Measurements from ENCODE around the gene MED13L.
A peak's percentile ranks its signal among the peaks of the same experiment; 100 is the strongest.
"Not testable (repeated sequence)": the region's sequence is repeated elsewhere in the genome, so short reads cannot be mapped to it uniquely, and the experiment has no call there.

The MED13L gene

GRCh38 chr12:115976829-115977228, 300.7 kb downstream of the MED13L start:
- not testable (repeated sequence) for DNase-seq (ENCODE audit: low read depth, low spot score)

DNA sequence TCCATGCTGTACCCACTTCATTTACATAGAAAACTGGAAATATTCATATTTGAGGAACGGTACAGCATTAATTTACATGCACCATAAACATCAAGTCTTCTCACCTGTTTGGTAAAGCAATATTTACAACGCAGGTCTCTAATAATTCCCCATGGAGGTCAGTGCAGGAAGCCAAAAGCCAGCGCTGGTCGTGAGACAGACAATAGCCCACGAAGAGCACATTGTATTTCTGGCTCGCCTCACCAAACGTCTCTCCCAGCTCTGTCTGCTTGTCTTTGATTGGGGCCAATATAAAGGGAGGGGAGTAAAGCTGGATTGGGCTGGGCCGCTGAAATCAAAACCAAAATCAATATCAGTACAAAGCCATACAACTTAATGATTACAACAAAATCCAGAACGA, 302.1 kb downstream of the MED13L start:
- no peak for DNase-seq (ENCODE audit: low read depth, low spot score)

DNA sequence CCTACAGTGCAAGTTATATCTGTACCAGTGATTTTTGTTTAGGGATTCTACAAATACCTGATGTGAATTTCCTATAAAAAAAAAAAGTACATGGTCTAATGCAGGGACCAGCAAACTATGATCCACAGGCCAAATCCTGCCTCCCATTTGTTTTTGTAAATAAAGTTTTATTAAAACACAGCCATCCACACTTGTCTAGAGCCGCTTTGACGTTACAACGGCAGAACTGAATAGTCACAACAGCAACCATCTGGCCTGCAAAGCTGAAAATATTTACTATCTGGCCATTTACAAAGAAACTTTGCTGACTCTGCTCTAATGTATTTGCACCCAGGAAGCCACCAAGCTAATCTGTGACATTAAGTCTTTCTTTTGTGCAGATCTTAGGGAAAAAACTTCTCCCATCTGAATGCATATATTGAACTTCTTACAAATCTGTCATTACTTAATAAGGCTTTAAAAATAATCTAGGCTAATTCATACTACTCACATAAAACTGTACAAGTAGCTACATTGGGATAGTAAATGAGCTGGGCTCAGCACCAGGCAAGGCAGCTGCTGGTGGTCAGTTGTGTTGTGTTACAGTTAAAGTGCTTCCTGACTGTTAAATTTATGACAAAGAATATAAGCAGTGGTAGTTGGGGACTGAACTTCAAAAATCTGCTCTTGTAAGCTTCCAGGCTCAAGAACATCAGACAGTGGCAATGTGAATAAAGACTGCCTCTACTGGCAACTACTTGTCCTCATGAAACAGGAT, 303.3 kb downstream of the MED13L start:
- DNase-seq (ENCODE audit: low read depth, low spot score): no peak

GRCh38 chr12:115973066-115973465, 304.4 kb downstream of the MED13L start:
- no peak for DNase-seq (ENCODE audit: low read depth, low spot score)

DNA sequence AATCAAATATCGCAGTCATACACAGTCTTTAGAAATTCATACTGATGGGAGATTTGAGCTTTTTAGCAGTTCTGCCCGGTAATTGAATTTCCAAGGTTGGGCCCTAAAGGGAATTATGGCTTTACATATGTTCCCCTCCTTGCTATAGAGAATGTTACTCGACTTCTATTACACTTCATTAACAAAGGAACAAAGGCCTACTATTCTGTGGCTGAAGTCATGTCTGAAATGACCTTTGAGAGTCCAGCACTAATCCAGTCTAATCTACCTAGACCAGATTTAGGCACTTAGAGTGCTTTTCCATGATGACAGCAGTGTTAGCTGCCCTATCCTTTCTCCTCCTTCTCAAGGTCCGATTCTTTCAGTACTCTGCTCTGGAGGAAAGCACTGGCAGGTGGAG, 305.3 kb downstream of the MED13L start:
- DNase-seq (ENCODE audit: low read depth, low spot score): no peak

DNA sequence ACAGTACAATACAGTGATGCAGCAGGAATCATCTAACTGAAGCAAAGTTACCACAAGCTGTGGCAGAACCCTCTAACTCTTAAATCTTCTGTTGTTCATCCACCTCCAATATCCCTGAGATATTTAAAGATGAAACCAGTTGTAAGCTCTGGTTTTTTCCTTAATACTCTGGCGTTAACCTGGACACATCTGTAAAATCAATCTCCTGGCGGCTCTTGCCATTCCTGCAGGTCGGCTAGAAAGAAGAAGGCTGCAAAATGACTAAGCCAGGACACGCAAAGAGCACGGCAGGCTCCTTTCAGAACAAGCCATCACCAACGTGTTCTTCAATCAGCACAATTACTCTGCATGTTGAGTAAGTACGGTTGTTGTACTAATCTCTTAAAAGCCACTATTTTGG, 309.3 kb downstream of the MED13L start:
- no peak for DNase-seq (ENCODE audit: low read depth, low spot score)

DNA sequence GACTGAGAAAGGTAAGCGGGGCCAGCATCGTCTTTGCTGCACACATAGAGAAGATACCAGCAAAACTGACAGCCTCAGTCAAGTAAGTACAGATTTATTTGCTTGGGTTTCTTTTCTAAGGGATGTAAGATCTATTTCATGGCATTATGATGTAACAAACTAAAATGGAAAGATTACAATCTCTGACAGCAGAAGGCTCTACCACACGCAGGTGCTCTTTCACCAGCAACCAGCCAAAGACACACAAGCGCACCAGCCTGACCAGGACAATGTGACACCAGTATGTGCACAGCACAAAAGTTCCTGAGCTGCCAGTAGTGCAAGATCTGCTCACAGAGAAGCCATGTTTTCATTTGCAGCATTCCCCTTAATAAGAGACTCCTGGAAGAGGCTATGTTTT, 311.1 kb downstream of the MED13L start:
- DNase-seq (ENCODE audit: low read depth, low spot score): no peak

DNA sequence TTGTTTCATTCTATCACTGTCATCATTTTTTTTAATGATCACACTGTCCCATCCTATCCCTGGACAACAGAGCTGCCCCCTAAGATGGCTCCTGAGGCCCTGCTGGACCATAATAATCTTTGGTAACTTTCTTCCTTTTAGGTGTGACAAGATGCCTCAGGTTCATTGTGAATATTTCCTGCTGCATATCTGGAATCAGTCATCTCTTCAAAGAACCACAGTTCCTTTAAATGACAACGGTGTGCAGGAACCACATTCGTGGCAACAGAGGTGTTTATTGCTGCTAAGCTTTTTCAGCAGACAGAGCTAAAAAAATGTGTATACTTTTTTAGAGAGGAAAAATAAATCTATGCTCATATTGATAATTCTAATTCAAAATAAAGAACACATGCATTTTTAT, 312.9 kb downstream of the MED13L start:
- no peak for DNase-seq (ENCODE audit: low read depth, low spot score)

GRCh38 chr12:115964214-115964613, 313.3 kb downstream of the MED13L start:
- no peak for DNase-seq (ENCODE audit: low read depth, low spot score)

DNA sequence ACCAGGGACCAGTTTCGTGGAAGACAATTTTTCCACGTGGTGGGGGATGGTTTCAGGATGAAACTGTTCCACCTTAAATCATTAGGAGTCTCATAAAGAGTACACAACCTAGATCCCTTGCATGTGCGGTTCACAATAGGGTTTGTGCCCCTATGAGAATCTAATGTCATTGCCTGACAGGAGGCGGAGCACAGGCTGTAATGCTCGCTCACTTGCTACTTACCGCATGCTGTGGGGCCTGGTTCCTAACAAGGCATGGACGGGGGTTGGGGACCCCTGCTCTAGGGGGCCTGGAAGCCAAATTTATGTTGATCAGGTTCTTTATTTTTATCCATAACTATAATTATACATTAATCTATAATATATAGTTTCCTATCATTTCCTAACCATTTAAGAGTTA, 315.3 kb downstream of the MED13L start:
- peak; percentile 61 for DNase-seq (ENCODE audit: low read depth, low spot score)

DNA sequence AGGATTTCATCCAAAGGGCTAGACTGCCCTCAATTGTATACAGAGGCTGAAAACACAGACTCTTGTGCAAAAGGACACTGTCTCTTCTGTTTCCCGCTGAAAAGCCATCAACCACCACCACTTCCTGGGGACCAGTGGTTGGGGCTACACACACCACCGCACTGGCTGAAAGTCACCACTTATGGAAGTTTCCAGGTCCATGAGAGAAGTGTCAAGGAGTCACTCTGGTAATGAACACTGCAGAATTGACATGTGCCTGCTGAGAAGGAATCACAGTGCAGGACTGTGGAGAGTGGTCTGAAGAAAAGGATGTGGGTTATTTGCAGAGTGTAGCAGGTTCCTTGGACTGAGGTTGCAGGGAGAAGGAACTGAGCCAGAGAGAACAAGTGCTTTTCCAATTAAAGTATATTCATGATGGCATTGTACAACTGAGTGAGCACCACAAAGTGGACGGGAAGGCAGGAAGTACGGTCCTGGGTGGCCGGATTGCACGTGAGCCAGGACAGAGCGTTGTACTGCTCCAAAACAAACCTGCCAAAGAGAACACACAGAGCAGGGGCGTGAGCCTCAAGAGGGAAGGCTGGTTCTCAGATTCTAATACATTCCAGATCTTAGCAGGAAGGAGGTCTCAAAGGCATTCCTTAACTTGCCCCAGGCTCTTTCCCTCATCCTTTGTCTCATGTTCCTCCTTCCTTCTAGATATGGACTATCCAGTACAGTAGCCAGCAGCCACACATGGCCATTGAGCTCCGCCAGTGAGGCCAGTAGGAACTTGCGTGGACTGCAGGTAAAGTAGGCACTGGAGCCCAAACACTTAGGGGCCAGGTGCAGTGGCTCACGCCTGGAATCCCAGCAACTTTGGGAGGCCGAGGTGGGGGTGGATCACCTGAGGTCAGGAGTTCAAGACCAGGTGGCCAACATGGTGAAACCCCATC, 316.4 kb downstream of the MED13L start:
- no peak for DNase-seq (ENCODE audit: low read depth, low spot score)

DNA sequence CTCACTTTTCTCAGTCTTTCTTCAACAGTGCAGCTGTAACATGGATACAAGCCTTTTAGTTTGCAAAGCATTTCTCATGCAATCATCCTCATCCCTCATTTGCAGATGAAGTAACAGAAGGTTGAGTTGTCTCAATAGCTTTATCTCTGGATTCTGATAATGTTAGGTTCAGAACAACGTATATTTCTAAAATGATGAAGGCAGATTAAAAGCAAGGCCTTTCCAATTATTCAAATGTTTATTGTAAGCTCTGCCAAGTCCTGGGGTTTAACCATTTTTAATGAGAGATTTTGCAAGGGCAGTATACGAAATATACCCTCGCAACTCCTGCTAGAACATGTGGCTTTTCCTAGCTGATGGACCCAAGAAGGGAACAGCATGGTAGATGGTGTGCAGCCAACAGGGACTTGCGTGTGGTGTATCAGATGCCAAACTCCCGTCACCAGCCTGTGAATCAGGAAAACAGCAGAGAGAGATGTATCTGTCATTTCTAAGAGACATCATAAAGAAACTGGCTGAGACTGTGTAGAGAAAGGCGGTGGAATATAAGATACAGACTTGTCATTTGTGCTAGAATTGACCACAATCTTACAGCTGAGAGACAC, 319.7 kb downstream of the MED13L start:
- no peak for DNase-seq (ENCODE audit: low read depth, low spot score)

DNA sequence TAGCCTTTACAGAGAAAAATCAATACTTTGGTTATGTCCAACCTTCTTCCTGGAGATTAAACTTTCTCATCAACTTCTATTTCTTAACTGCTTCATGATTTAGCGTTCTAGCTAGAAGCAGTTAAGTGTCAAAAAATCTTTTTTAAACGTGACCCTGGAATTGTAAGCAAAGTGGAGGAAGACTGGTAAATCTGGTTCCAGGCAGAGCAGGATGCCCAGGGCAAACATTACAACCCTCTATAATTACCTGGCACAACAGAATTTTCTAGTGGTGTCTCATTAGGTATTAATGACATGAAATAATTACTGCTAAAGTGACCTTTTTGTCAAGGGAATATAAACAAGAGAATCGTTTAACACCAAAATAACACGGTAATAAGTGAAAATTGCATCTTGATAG, 320.8 kb downstream of the MED13L start:
- DNase-seq (ENCODE audit: low read depth, low spot score): no peak

- no peak for DNase-seq (ENCODE audit: low read depth, low spot score)
Measured at GRCh38 chr12:115956236-115956635, 321.3 kb downstream of the MED13L start.

DNA sequence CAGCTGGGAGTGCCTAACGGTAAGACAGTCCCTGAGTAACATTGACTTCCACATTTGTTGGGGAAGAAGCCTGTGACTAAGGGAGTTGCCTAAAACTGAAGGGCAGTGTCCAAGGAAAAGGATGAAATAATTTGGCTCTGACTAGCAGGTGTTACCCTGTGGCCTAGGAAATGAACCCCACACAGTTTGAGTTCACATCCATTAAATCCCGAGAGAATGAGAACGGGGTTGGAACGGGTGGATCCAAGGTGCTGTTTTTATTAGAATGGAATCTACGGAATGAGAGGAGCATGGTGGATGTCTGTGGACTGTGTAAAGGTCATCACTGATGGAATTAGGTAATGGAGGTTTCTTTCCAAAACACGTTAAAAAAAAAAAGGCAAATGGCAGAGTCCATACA, 324.0 kb downstream of the MED13L start:
- DNase-seq (ENCODE audit: low read depth, low spot score): no peak

- DNase-seq (ENCODE audit: low read depth, low spot score): no peak
Measured at GRCh38 chr12:115953031-115953430, 324.5 kb downstream of the MED13L start.

DNA sequence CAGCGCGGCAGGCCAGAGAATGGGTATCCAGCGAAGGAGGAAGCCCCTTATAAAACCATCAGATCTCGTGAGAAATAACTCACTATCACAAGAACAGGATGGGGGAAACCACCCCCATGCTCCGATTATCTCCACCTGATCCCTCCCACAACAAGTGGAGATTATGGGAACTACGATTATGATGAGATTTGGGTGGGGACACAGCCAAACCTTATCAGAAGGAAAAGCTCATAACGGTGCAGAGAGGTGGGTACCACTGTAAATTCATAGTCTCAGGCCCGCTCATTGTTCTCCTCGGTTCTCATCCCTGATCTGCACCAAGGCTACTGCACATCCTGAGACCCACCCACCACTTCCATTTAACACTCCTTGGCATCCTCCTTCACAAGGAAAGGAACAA, 326.5 kb downstream of the MED13L start:
- no peak for DNase-seq (ENCODE audit: low read depth, low spot score)

DNA sequence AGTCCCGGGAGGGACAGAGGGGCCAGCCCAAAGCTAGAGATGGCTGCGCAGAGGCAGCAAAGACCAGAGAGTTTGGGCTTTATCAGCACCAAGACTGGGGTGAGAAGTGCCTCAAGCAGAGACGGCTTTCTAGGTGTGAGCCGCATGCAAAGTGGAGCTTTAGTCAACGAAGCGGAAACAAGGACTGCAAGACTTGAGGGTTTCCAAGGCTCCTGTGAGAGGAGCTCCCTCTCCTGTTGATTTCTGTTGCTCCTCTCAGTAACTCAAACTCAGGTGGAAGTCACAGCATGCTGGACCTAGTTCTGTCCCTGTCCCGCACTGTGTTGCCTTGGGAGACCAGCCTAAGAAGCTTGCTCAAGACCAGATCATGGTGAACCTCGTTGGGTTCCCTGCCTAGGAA, 327.8 kb downstream of the MED13L start:
- no peak for DNase-seq (ENCODE audit: low read depth, low spot score)

DNA sequence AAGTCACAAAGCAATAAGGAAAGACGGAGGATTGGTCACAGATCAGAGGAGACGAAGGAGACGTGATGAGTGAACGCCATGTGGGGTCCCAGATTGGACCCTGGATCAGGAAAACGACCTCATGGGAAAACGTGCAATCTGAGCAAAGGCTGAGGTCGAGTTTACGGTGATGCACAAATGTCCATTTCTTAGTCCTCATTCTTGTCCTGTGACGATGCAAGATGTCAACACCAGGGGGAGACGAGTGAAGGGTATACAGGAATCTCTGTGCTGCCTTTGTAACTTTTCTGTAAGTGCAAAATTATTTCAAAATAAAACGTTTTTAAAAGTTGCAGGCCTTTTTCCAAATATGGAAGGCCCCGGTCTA, 329.8 kb downstream of the MED13L start:
- DNase-seq (ENCODE audit: low read depth, low spot score): no peak

DNA sequence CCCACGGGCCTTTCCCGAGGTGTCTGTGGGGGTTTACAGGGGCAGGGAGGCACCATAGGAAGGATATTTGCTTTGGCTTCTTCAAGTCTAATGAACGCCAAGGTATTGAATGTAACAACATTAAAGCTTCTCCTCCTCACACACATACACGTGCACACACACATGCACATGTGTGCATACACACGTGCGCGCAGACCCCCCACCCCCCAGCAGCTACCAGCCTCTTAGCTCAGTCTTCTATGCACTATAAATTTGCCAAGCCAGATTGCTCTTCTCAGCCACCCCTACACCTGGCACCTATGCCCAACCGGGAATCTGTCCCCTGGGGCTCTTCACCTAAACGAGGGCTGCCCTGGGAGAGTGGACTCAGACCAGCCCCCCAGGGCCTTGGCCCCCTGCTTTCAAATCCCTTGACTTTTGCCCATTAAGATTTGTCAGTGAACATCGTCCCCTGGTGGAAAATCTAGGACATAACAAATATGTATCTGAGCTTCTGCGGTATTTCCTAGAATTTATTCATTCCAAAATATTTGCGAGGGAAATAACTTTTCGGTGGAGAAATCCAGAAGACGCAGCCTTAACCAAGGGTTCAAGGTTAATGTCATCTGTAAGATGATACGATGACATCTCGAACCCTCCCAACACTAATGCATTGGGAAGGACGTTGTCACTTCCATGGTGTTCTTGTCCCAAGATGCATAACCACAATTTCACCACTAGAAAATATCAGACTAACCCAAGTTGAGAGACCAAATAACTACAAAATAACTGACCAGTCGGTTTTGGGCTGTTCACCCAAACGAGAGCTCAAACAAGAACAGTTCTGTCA, 330.4 kb downstream of the MED13L start:
- DNase-seq (ENCODE audit: low read depth, low spot score): no peak

- no peak for DNase-seq (ENCODE audit: low read depth, low spot score)
Measured at GRCh38 chr12:115946092-115946491, 331.4 kb downstream of the MED13L start.

- no peak for DNase-seq (ENCODE audit: low read depth, low spot score)
Measured at GRCh38 chr12:115945491-115945885, 332.0 kb downstream of the MED13L start.
